Measurements from ENCODE around the gene GRN. TPM values are rescaled to one million over a fixed set of nuclear protein-coding genes. Genes with fewer than 3 reads are reported as not detected.

GRN gene
- total RNA-seq, 2 donors from 2014 or later = 343 to 466 TPM

DNA sequence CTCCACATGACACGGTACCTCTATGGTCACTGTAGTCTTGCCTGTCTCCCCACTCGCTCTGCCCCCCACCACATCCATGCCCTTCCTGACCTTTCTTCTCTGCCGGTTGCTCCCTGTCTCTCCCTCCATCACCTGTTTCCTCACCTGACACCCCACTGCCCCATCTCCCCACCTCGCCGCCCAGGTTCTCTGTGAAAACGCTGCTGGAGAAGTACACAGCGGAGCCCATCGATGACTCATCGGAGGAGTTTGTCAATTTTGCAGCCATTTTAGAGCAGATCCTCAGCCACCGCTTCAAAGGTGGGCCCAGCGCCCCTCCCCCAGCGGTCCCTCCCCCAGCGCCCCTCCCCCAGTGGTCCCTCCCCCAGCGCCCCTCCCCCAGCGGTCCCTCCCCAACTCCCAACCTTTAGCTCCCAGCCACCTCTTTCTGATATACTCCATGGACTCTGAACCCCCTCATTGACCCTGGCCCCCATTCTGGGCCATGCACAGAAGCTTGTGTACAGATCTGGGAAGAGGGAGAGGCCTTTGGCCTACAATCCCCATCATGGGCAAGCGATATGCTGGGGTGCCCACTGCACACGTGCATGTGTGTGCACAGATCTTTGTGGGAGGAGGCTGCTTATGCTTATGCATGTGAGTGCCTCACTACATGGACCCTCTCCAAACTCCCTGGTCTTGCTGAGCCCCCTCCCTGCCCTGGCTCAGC, 32.6 kb upstream of the GRN start:
- peaks cover 31% of the 10 kb centered on the region for H3K27me3 ChIP-seq
- H3K36me3 ChIP-seq = no peaks in the 10 kb centered on the region
- no peak overlapping the region for H3K4me3 ChIP-seq
- no peak overlapping the region for H3K9ac ChIP-seq (ENCODE audit: low read depth in 2 of 2, low read length in 2 of 2)
- TF ChIP-seq, protein P1, sequence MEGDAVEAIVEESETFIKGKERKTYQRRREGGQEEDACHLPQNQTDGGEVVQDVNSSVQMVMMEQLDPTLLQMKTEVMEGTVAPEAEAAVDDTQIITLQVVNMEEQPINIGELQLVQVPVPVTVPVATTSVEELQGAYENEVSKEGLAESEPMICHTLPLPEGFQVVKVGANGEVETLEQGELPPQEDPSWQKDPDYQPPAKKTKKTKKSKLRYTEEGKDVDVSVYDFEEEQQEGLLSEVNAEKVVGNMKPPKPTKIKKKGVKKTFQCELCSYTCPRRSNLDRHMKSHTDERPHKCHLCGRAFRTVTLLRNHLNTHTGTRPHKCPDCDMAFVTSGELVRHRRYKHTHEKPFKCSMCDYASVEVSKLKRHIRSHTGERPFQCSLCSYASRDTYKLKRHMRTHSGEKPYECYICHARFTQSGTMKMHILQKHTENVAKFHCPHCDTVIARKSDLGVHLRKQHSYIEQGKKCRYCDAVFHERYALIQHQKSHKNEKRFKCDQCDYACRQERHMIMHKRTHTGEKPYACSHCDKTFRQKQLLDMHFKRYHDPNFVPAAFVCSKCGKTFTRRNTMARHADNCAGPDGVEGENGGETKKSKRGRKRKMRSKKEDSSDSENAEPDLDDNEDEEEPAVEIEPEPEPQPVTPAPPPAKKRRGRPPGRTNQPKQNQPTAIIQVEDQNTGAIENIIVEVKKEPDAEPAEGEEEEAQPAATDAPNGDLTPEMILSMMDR (IDR thresholded peaks at IDR 0.05) = no peak
- no peak for DNase-seq
- no peaks in the 10 kb centered on the region for H3K4me1 ChIP-seq
- intact Hi-C loops (cut with DNase I) = no loop called here
- no peak overlapping the region for H3K27ac ChIP-seq
- H3K9me3 ChIP-seq = no peaks in the 10 kb centered on the region

DNA sequence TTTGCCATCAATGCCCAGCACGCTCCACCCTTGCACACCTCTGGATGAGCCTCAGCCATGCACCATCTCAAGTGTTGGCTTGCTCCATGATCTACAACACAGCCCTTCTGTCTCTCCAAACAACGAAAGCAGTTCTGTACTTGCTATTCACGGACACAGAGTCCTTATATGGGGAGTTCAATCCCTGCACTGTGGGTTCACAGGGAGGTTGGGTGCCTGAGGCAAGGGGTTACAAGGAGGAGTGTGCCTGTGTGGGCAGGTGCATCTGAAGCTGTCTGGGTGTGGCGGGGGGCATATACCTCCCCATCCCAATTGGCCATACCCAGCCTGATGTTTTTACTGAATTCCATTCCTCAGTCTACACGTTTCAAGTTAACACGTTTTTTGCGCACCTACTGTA, 31.1 kb upstream of the GRN start:
- no peaks in the 10 kb centered on the region for H3K9me3 ChIP-seq
- TF ChIP-seq, protein P1 (IDR thresholded peaks at IDR 0.05) = no peak
- no peaks in the 10 kb centered on the region for H3K4me1 ChIP-seq
- DNase-seq = no peak
- intact Hi-C loops (cut with DNase I) = no loop called here
- no peak overlapping the region for H3K4me3 ChIP-seq
- no peak overlapping the region for H3K27ac ChIP-seq
- H3K27me3 ChIP-seq = peaks cover 32% of the 10 kb centered on the region
- no peak overlapping the region for H3K9ac ChIP-seq (ENCODE audit: low read depth in 2 of 2, low read length in 2 of 2)
- H3K36me3 ChIP-seq = no peaks in the 10 kb centered on the region

DNA sequence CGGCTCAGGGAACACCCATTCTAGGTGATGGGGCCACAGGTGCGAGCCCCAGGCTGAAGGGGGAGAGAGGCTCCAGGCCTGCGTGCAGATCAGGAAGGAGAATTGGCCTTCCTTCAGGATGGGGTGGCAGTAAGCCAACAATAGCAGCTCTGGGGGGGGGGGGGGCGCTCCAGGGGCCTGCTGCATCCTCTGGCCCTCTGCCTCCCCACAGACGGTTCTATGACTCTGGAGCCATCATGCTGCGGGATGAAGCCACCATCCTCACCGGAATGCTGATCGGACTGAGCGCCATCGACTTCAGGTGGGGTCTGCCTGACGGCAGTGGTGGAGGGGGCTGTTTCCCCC, 30.6 kb upstream of the GRN start:
- TF ChIP-seq, protein P1 (IDR thresholded peaks at IDR 0.05) = no peak
- Histone ChIP-seq H3K27me3 (peaks cover 32% of the 10 kb centered on the region), H3K4me1 (no peaks in the 10 kb centered on the region), H3K36me3 (no peaks in the 10 kb centered on the region), H3K4me3 (no peak overlapping the region), H3K9me3 (no peaks in the 10 kb centered on the region), H3K9ac (ENCODE audit: low read depth in 2 of 2, low read length in 2 of 2) (no peak overlapping the region), H3K27ac (no peak overlapping the region)
- no peak for DNase-seq
- intact Hi-C loops (cut with DNase I) = no loop called here

DNA sequence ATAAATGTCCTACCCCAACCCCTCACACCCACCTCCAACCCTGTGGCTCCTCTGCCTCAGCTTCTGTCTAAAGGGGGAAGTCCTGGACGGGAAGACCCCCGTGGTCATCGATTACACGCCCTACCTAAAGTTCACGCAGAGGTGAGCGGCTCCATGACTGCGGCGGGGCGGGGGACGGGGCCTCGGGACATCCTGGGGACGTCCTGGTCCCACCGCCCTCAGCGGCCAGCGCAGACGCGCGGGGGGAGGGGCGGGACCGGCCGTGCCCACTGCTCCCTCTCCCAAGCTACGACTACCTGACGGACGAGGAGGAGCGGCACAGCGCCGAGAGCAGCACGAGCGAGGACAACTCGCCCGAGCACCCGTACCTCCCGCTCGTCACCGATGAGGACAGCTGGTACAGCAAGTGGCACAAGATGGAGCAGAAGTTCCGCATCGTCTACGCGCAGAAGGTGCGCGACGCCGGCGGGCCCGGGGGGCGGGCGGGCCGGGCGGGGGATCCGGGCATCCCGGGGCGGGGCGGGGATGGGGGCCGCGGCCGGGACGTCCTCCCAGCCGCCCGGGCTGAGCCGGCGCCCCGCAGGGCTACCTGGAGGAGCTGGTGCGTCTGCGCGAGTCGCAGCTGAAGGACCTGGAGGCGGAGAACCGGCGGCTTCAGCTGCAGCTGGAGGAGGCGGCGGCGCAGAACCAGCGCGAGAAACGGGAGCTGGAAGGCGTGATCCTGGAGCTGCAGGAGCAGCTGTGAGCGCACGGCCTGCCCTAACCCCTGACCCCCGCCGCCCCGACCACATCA, 30.0 kb upstream of the GRN start:
- peaks cover 32% of the 10 kb centered on the region for H3K27me3 ChIP-seq

More for the DNA sequence above, 30.0 kb upstream of the GRN start:
- no peaks in the 10 kb centered on the region for H3K9me3 ChIP-seq
- DNase-seq = no peak
- H3K4me1 ChIP-seq = no peaks in the 10 kb centered on the region
- H3K27ac ChIP-seq = no peak overlapping the region
- no peak overlapping the region for H3K9ac ChIP-seq (ENCODE audit: low read depth in 2 of 2, low read length in 2 of 2)
- no peak overlapping the region for H3K4me3 ChIP-seq
- no peaks in the 10 kb centered on the region for H3K36me3 ChIP-seq
- intact Hi-C loops (cut with DNase I) = no loop called here
- TF ChIP-seq, protein P1 (IDR thresholded peaks at IDR 0.05) = no peak

Measured in colonic mucosa (tissue), 4 donors.